Osteoblast (primary cell): Measurements from ENCODE around the gene SLC9A3. TPM values are rescaled to one million over a fixed set of nuclear protein-coding genes. Genes with fewer than 3 reads are reported as not detected.

Experiments used
- DNase-seq: peaks from one replicate; pipeline ENCODE4 v3.0.0; 2011; ENCODE audit warnings: low spot score, mixed read lengths; ENCODE audit not compliant: insufficient read length; ENCODE audit errors: missing footprints
- H2AFZ ChIP-seq: 2 replicates; pipeline ENCODE4 v1.6.0; 2011; ENCODE audit warnings: mild to moderate bottlenecking, low read length
- H3K27ac ChIP-seq: 2 replicates; pipeline ENCODE4 v1.5.1; 2011; ENCODE audit warnings: mild to moderate bottlenecking, low read depth, low read length, moderate library complexity
- H3K27me3 ChIP-seq: 2 replicates; pipeline ENCODE4 v1.6.0; 2012; ENCODE audit warnings: mild to moderate bottlenecking, control low read depth, inconsistent platforms, low read length, moderate library complexity; ENCODE audit not compliant: insufficient read depth
- H3K36me3 ChIP-seq: 2 replicates; pipeline ENCODE4 v1.5.1; 2011; ENCODE audit warnings: mild to moderate bottlenecking, low read length, control low read depth, moderate library complexity; ENCODE audit not compliant: insufficient read depth
- H3K4me1 ChIP-seq: 2 replicates; pipeline ENCODE4 v1.5.1; 2011; ENCODE audit warnings: mild to moderate bottlenecking, low read length, control low read depth, moderate library complexity; ENCODE audit not compliant: insufficient read depth
- H3K4me2 ChIP-seq: 2 replicates; pipeline ENCODE4 v1.6.0; 2011; ENCODE audit warnings: mild to moderate bottlenecking, low read length; ENCODE audit not compliant: insufficient read depth
- H3K4me3 ChIP-seq: fragments of 200-600 bp; sonication (generic); 3 replicates; pipeline ENCODE4 v1.5.1; 2012; ENCODE audit warnings: mild to moderate bottlenecking, low read length, inconsistent platforms; ENCODE audit not compliant: insufficient read depth
- H3K79me2 ChIP-seq: 2 replicates; pipeline ENCODE4 v1.6.0; 2012; ENCODE audit warnings: mild to moderate bottlenecking, low read length, control low read depth, inconsistent platforms; ENCODE audit not compliant: insufficient read depth
- H3K9me3 ChIP-seq: 2 replicates; pipeline ENCODE4 v1.5.1; 2011; ENCODE audit warnings: low read depth, low read length, control low read depth
- H4K20me1 ChIP-seq: 2 replicates; pipeline ENCODE4 v1.6.0; 2012; ENCODE audit warnings: mild to moderate bottlenecking, low read length, control low read depth; ENCODE audit not compliant: insufficient read depth
- total RNA-seq: library from RNA; depleted of rRNA; stranded (reverse); fragments of >200 nt; gene quantifications from 2 replicates; pipeline ENCODE4 v1.2.3, GENCODE V29; 2012
- TF ChIP-seq, protein P1 (sequence below): IDR thresholded peaks from 2 replicates; pipeline ENCODE4 v1.5.1; 2011; ENCODE audit warnings: mild to moderate bottlenecking, low read depth, low read length, moderate library complexity; ENCODE audit errors: extremely low read depth

SLC9A3 gene
- total RNA-seq, 1 donor: 1.4 TPM

DNA sequence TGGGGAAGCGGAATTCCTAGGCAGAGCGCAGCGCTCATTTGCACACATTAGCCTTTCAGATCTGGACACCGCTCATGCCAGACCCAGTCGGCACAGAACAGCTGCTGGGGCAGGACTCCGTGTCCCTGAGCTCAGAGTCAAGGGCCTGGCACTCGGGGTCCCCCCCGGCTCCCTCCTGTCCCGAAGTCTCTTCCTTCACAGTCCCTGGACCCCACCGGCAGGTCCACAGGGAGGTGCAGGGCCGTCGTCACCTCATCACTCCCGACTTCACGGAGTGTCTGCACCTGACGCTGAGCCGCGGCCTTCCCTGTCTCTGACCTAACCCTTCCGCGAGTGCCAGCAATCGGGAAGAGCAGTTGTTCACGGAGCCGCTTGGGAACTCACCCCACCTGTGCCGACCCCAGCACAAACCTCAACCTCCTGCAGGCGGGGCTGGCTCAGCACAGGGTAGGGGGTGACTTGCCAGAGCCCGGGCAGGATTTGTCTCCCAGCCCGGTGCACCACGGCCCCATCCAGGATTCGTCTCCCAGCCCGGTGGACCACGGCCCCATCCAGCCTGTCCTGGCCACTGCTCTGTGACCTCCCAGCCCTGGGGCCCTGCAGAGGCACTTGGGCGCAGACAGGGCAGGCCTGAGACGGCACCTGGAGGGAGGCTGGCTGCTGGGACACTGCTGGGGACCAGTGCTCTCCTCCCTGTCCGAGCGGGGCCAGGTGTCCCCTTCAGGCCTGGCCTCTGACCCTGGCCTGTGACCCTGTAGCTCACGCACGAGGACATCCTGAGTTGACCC lies 9.9 kb upstream of the SLC9A3 start:
- TF ChIP-seq, protein P1, sequence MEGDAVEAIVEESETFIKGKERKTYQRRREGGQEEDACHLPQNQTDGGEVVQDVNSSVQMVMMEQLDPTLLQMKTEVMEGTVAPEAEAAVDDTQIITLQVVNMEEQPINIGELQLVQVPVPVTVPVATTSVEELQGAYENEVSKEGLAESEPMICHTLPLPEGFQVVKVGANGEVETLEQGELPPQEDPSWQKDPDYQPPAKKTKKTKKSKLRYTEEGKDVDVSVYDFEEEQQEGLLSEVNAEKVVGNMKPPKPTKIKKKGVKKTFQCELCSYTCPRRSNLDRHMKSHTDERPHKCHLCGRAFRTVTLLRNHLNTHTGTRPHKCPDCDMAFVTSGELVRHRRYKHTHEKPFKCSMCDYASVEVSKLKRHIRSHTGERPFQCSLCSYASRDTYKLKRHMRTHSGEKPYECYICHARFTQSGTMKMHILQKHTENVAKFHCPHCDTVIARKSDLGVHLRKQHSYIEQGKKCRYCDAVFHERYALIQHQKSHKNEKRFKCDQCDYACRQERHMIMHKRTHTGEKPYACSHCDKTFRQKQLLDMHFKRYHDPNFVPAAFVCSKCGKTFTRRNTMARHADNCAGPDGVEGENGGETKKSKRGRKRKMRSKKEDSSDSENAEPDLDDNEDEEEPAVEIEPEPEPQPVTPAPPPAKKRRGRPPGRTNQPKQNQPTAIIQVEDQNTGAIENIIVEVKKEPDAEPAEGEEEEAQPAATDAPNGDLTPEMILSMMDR: no peak
- Histone ChIP-seq H3K79me2 (no peaks in the 10 kb centered on the region), H3K27ac (no peak overlapping the region), H3K4me3 (no peak overlapping the region), H2AFZ (no peak overlapping the region), H3K9me3 (no peaks in the 10 kb centered on the region), H3K36me3 (no peaks in the 10 kb centered on the region), H4K20me1 (no peaks in the 10 kb centered on the region), H3K4me2 (no peak overlapping the region), H3K4me1 (no peaks in the 10 kb centered on the region), H3K27me3 (peaks cover 45% of the 10 kb centered on the region)
- no peak for DNase-seq

DNA sequence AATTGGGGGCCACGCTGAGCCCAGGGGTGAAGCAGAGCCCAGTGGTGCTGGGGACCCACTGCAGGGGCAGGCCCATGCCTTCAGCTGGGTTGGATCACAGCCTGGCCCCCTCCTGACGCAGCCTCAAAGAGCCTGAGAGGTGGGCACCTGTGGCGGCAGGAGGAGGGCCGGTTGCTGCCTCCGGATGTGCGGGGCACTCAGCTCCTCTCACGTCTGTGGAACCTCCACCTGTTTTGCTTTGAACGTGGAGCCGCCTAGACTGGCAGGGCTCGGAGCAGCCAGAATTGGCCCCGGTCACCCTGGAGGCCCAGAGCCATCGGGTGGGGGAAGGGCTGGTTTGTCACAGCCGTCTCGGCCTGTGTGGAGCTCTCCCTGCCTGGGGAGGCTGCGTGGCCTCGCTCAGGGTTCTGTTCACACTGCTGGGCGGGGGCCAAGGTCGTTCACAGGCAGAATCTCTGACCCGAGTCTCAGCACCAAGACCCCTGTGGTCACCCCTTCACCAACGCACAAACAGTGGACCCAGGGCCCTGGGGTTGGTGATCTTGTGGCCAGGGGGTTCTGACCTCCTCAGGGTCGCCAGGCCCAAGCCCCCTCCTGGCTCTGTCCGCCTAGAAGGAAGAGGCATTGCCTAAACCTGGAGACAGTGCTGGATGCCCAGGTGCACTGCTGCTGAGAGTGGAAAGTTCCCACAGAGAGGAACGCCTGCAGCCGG lies 9.2 kb upstream of the SLC9A3 start:
- no peak overlapping the region for H3K4me3 ChIP-seq
- H3K4me1 ChIP-seq: no peaks in the 10 kb centered on the region
- TF ChIP-seq, protein P1: no peak
- H3K27ac ChIP-seq: no peak overlapping the region
- H3K79me2 ChIP-seq: no peaks in the 10 kb centered on the region
- H3K27me3 ChIP-seq: peaks cover 43% of the 10 kb centered on the region
- H2AFZ ChIP-seq: no peak overlapping the region
- no peaks in the 10 kb centered on the region for H3K36me3 ChIP-seq
- no peaks in the 10 kb centered on the region for H4K20me1 ChIP-seq
- no peak overlapping the region for H3K4me2 ChIP-seq
- DNase-seq: no peak
- H3K9me3 ChIP-seq: no peaks in the 10 kb centered on the region

DNA sequence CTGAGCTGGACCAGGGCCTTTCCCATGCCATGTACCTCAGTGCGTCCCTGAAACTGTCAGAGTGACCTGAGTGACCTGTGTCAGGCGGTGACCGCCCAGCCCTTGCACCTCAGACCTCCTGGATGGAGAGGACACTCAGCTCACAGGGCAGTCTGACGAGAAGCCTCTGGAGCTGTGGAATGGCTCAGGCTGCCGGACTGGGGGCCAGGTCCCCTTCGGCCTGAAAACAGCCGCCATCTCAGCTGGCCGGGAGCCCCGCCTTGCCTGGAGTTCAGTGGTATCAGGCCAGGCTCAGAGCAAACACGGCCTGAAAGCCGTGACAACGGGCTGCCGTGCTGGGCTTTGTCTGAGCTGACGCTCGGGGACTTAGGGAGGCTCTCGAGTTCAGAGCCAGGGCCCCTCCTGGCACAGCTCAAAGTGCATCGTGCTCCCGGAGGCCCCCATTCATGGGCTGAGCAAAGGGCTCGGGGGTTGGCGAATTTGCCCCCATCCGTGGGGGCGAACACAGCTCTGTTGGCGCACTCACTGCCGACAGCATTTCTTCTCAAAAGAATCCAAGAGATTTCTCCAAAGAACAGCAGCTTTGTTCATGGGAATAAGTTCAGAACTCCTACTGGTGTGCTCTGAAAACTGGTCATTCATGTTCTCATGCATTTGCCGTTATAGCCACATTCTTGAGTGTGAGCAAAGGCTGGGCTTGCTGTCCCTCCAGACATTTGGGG lies 8.4 kb upstream of the SLC9A3 start:
- H3K27me3 ChIP-seq: peaks cover 46% of the 10 kb centered on the region
- TF ChIP-seq, protein P1: no peak
- H3K4me3 ChIP-seq: no peak overlapping the region

More for the DNA sequence above, 8.4 kb upstream of the SLC9A3 start:
- Histone ChIP-seq H3K36me3 (no peaks in the 10 kb centered on the region), H3K79me2 (no peaks in the 10 kb centered on the region), H2AFZ (no peak overlapping the region), H3K27ac (no peak overlapping the region), H3K4me1 (no peaks in the 10 kb centered on the region), H3K9me3 (no peaks in the 10 kb centered on the region), H3K4me2 (no peak overlapping the region), H4K20me1 (no peaks in the 10 kb centered on the region)
- DNase-seq: no peak
